ENCODE measurements around the gene C1QTNF8. TPM values are rescaled to one million over a fixed set of nuclear protein-coding genes. Genes with fewer than 3 reads are reported as not detected.
A peak's percentile ranks its signal among the peaks of the same experiment; 100 is the strongest.

Gene C1QTNF8
- total RNA-seq, 1 experiment from 2014 or later = 0.39 TPM

DNA sequence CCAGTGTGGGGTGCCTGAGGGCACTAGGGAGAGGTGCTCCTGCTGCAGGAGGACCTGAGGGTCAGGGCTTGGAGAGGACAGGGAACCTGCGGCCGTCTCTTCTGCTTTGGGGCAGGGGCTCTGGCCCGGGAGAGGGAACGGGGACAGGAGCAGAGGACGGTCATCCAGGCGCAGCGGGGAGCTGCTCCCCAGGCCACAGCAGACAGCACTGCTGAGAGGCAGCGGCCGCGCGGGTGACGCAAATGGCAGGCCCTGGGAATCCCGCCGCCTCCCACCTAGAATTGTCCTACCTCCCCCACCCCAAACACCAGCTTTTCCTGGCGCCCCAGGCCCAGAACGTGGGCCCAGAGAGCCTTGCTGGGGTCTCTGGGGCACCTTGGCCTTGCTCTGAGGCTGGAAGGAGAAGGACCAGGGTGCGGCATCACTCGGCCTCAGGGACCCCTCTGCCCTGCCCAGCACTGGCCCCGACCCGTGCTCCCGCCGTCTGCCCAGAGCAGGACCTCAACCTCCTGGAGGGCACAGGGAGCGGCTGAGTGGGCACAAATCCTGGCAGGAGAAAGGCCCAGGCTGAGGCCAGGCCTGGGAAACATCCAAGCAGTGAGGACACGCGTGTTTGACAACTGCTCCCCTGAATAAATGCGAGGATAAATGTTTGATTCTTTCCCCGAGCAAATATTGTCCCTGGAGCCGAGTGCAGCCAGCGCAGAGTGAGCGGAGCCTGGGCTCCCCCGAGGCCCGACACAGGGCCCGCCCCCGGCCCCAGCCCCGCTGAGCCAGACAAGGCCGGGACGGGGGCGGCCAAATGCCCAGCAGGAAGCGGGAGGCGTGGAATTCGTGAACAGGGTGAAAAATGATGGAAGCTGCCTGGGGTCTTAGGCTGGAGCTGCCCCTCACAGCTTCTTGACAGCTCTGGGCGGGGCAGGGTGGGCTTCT lies 15.0 kb downstream of the C1QTNF8 start:
- intact Hi-C loops (cut with micrococcal nuclease; ENCODE audit: unreplicated experiment) = no loop called here
- Histone ChIP-seq H3K4me3 (ENCODE audit: low read depth in 2 of 2, low read length in 2 of 2) (no peak overlapping the region), H3K9me3 (ENCODE audit: control insufficient read depth, insufficient read depth, low read depth, low read length) (no peaks in the 10 kb centered on the region; the same call in 1 of the 2 replicates), H3K27me3 (ENCODE audit: control insufficient read depth, insufficient read depth, low read length) (no peaks in the 10 kb centered on the region), H3K4me1 (ENCODE audit: control insufficient read depth, insufficient read depth, low read length) (peaks cover 55% of the 10 kb centered on the region), H3K36me3 (ENCODE audit: control insufficient read depth, insufficient read depth, low read length) (no peaks in the 10 kb centered on the region), H3K27ac (ENCODE audit: low read length) (peak overlapping the region; percentile 88)
- ChIA-PET POLR2A (interaction anchor here (0.5 kb wide), 1 partner anchor 8 kb away, joined by 4 read pairs; no protein-coding TSS in a partner anchor), CTCF (no interaction called here)
- TF ChIP-seq POLR2AphosphoS5 (IDR thresholded peaks at IDR 0.05; ENCODE audit: low read depth, low read length) (no peak), SIN3A (IDR thresholded peaks at IDR 0.05; ENCODE audit: borderline replicate concordance, insufficient read depth, low read depth, low read length) (no peak), TCF7L2 (IDR thresholded peaks at IDR 0.05; ENCODE audit: low read depth, low read length) (no peak)
- TF ChIP-seq, protein P1, sequence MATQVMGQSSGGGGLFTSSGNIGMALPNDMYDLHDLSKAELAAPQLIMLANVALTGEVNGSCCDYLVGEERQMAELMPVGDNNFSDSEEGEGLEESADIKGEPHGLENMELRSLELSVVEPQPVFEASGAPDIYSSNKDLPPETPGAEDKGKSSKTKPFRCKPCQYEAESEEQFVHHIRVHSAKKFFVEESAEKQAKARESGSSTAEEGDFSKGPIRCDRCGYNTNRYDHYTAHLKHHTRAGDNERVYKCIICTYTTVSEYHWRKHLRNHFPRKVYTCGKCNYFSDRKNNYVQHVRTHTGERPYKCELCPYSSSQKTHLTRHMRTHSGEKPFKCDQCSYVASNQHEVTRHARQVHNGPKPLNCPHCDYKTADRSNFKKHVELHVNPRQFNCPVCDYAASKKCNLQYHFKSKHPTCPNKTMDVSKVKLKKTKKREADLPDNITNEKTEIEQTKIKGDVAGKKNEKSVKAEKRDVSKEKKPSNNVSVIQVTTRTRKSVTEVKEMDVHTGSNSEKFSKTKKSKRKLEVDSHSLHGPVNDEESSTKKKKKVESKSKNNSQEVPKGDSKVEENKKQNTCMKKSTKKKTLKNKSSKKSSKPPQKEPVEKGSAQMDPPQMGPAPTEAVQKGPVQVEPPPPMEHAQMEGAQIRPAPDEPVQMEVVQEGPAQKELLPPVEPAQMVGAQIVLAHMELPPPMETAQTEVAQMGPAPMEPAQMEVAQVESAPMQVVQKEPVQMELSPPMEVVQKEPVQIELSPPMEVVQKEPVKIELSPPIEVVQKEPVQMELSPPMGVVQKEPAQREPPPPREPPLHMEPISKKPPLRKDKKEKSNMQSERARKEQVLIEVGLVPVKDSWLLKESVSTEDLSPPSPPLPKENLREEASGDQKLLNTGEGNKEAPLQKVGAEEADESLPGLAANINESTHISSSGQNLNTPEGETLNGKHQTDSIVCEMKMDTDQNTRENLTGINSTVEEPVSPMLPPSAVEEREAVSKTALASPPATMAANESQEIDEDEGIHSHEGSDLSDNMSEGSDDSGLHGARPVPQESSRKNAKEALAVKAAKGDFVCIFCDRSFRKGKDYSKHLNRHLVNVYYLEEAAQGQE (IDR thresholded peaks at IDR 0.05; ENCODE audit: insufficient read depth in 1 of 2, low read depth in 2 of 2, low read length in 1 of 2) = no peak
- TF ChIP-seq, protein P2, sequence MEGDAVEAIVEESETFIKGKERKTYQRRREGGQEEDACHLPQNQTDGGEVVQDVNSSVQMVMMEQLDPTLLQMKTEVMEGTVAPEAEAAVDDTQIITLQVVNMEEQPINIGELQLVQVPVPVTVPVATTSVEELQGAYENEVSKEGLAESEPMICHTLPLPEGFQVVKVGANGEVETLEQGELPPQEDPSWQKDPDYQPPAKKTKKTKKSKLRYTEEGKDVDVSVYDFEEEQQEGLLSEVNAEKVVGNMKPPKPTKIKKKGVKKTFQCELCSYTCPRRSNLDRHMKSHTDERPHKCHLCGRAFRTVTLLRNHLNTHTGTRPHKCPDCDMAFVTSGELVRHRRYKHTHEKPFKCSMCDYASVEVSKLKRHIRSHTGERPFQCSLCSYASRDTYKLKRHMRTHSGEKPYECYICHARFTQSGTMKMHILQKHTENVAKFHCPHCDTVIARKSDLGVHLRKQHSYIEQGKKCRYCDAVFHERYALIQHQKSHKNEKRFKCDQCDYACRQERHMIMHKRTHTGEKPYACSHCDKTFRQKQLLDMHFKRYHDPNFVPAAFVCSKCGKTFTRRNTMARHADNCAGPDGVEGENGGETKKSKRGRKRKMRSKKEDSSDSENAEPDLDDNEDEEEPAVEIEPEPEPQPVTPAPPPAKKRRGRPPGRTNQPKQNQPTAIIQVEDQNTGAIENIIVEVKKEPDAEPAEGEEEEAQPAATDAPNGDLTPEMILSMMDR (IDR thresholded peaks at IDR 0.05) = no peak
- BruUV-seq (replicated peaks) = no TSS peak
- no peak for ATAC-seq
- in situ Hi-C loops (cut with HindIII; ENCODE audit: low pct_unique_long_range_greater_than_20kb, low sequenced_read_pairs) = no loop called here
- no peak for DNase-seq (ENCODE audit: low read depth, low spot score)

DNA sequence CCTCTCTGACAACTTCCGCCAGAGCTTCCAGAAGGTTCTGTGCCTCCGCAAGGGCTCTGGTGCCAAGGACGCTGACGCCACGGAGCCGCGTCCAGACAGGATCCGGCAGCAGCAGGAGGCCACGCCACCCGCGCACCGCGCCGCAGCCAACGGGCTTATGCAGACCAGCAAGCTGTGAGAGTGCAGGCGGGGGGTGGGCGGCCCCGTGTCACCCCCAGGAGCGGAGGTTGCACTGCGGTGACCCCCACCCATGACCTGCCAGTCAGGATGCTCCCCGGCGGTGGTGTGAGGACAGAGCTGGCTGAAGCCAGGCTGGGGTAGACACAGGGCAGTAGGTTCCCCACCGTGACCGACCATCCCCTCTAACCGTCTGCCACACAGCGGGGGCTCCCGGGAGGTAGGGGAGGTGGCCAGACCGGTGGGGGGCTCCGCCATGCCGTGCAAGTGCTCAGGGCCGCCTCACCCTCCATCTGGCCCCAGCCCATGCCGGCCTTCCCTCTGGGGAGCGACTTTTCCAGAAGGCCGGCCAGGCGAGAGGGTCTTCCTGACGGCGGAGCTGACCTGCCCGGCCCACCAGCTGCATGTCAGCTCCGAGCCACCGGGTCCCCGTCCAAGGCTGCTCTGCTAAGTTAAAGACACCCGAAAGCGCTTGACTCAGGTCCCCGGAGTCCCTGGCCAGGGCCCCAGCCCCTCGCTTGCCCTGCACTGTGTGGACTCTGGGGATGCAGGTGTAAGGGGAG lies 16.1 kb downstream of the C1QTNF8 start:
- Histone ChIP-seq H3K27me3 (ENCODE audit: control insufficient read depth, insufficient read depth, low read length) (no peaks in the 10 kb centered on the region), H3K9me3 (ENCODE audit: control insufficient read depth, insufficient read depth, low read depth, low read length) (no peaks in the 10 kb centered on the region), H3K27ac (ENCODE audit: low read length) (no peak overlapping the region), H3K4me1 (ENCODE audit: control insufficient read depth, insufficient read depth, low read length) (peaks cover 57% of the 10 kb centered on the region), H3K36me3 (ENCODE audit: control insufficient read depth, insufficient read depth, low read length) (no peaks in the 10 kb centered on the region), H3K4me3 (ENCODE audit: low read depth in 2 of 2, low read length in 2 of 2) (no peak overlapping the region)
- DNase-seq (ENCODE audit: low read depth, low spot score) (no peak), ATAC-seq (no peak)
- ChIA-PET POLR2A (no interaction called here), CTCF (no interaction called here)
- BruUV-seq (replicated peaks) = no TSS peak
- TF ChIP-seq SIN3A (IDR thresholded peaks at IDR 0.05; ENCODE audit: borderline replicate concordance, insufficient read depth, low read depth, low read length) (no peak), POLR2AphosphoS5 (IDR thresholded peaks at IDR 0.05; ENCODE audit: low read depth, low read length) (no peak)
- in situ Hi-C loops (cut with HindIII; ENCODE audit: low pct_unique_long_range_greater_than_20kb, low sequenced_read_pairs) (no loop called here), intact Hi-C loops (cut with micrococcal nuclease; ENCODE audit: unreplicated experiment) (no loop called here)
